GM12874 (cell line): Measurements from ENCODE around the gene OR6C70.

Experiments used
- TF ChIP-seq, protein P1 (sequence below): IDR thresholded peaks from 2 replicates; pipeline ENCODE4 v1.5.1; 2011; ENCODE audit warnings: low read depth, mild to moderate bottlenecking, control low read depth, low read length, moderate library complexity; ENCODE audit not compliant: insufficient read depth

OR6C70 gene

DNA sequence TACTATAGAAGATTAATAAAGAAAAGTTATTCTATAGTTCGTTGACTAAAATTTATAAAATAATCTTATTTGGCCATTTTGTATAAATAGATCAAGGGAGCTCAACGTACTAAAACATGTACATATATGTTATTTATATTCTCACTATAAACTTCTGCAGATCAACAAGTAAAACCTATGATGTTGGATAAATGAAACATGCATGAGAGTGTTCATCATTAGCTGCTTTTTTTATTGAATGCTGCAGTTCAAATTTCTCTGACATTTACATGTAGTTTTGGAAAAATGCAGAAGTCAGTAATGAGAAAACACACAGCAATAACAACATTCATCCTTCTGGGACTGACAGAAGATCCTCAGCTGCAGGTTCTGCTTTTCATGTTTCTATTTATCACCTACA lies 22.1 kb upstream of the OR6C70 start, which contains the start of gene OR6C68:
Gene OR6C68, plus strand, starts transcription at position 301 of the 400 bp plus-strand sequence. Its CDS starts 0 bp downstream, at position 301.
- TF ChIP-seq, protein P1, sequence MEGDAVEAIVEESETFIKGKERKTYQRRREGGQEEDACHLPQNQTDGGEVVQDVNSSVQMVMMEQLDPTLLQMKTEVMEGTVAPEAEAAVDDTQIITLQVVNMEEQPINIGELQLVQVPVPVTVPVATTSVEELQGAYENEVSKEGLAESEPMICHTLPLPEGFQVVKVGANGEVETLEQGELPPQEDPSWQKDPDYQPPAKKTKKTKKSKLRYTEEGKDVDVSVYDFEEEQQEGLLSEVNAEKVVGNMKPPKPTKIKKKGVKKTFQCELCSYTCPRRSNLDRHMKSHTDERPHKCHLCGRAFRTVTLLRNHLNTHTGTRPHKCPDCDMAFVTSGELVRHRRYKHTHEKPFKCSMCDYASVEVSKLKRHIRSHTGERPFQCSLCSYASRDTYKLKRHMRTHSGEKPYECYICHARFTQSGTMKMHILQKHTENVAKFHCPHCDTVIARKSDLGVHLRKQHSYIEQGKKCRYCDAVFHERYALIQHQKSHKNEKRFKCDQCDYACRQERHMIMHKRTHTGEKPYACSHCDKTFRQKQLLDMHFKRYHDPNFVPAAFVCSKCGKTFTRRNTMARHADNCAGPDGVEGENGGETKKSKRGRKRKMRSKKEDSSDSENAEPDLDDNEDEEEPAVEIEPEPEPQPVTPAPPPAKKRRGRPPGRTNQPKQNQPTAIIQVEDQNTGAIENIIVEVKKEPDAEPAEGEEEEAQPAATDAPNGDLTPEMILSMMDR, result no peak

DNA sequence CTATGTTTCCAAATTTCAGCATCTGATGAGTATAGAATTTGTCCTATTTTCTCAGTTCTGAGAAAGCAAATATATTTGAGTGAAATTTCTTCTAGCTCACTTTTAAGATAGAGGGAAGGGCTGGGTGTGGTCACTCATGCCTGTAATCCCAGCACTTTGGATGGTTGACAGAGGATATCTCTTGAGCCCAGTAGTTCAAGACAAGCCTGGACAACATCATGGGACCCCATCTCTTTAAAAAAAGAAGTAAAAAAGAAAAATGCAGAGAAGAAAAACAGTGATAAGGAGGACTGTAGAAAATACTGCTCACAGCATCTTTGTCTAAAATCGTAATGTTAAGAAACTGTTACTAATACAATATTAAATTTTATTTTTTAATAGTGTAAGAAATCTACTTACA lies 2.3 kb upstream of the OR6C70 start:
- TF ChIP-seq, protein P1, result no peak

DNA sequence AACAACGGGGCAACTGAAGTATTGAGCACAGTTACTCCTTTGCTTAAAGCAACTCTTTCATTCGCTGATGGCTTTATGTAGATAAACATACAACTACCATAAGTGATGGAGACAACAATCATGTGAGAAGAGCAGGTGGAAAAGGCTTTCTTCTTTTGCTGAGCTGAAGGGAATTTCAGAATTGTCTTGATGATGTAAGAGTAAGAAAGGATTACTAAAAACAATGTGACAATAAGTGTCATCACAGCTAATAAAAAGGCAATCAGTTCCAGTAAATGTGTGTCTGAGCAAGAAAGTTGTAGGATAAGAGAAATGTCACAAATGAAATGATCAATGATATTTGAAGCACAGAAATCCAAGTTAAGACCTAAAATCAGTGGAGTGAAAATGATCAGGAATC lies 647 bp downstream of the OR6C70 start:
- TF ChIP-seq, protein P1, result no peak

DNA sequence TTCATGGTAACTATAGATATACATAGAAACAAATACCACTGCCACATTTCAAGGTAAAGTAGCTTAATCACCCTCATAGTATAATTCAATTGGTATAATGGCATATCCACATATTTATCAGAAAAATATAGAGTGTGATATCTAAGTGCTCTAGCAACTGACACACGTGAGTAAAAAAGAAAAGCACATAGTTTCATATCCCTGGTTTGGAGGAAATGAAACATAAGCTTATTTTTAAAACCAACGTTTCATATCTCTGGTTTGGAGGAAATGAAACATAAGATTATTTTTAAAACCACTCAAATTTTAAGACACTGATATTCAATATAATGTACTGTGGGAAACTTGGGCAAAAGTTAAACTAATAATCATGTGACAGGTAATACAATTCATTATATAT lies 2.1 kb downstream of the OR6C70 start:
- TF ChIP-seq, protein P1, result no peak

DNA sequence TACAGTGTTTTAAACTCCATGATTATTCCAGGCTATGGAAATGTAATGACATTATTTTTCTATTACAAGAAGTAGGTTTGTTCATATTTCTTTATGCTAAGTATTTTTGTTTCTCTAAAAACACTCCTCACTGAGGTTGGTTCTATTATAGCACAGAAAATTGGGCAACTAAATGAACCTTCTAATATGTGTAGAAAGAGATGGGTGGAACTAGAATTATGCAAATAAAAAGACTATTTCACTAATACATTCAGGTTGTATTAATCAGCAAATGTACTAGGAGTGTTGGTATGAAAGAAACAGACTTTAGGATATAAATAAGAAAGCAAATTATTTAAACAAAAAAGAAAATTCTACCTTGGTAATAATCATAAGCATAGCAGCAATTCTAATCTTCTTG lies 21.1 kb downstream of the OR6C70 start:
- TF ChIP-seq, protein P1, result no peak

DNA sequence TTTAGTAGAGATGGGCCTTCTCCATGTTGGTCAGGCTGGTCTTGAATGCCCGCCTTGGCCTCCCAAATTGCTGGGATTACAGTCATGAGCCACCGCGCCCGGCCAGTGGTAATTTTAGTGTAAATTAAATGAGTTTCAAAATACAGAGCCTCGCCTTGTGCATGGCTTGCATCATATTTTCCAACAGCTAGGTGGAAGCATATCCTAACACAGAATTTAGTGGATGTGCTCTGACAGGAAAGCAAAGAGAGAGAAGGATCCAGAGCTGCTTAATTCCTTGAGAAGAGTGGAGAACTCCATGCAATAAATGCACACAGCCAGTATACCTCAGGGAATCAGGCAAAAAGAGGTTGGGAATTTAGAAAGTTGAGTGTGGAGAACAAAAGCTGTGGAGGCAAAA lies 23.6 kb downstream of the OR6C70 start:
- TF ChIP-seq, protein P1, result no peak

DNA sequence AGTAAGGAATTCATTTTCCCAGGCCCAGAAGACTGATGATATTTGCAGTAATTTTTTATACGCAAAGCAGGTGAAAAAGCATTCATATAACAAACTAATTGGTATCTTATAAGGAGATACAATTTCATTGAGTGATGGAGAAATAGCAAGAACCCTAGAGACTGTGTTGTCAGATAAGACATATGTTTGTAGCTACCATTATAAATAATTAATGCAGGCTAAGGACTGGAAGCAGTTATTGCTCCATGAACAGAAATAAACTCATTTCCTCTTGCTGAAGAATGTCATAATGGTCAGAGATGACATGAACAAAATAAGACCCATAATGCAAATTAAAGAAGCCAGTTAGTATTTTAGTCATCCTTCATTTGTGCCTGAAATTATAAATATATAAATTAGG lies 24.6 kb downstream of the OR6C70 start:
- TF ChIP-seq, protein P1, result no peak

DNA sequence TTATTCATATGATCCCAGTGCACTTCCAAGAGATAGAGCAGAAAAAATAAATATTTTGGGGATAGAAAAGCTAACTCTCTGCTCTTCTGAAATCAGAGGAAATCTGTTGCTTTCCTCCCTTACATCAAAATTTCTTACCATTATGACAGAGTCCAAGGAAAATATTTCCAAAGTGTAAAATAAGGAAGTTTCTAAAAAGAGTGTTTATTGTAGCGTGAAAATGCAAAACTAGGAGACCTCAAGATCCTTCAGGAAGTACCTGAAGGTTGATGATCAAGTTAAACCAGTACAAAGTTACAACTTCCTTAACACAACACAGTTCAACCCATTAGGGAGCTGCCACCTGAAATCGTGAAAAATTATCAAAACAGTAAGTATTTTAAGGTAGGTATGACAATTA lies 26.2 kb downstream of the OR6C70 start, which contains the start of gene OR6C2:
Gene OR6C2, plus strand, starts transcription at position 301 of the 400 bp plus-strand sequence. CDS start 8,138 bp downstream, outside the sequence.
- TF ChIP-seq, protein P1, result no peak
